Posterior cingulate gyrus (tissue), 11 donors: ENCODE data around the gene FBXO5.
"Not testable (repeated sequence)": the region's sequence is repeated elsewhere in the genome, so short reads cannot be mapped to it uniquely, and the experiment has no call there.

ENCODE experiments used
- DNase-seq, 10 donors: peaks; one replicate each; pipeline versions ENCODE4 v3.0.0 to v3.0.0-alpha.2; 2020 to 2021; ENCODE audit warnings: mixed read lengths in 3 of 10
- intact Hi-C: fragments of 100-400 bp; cut with DNase I; formaldehyde crosslinking; loops from one replicate; pipeline ENCODE4 v1.15.1; 2023

The FBXO5 gene

DNA sequence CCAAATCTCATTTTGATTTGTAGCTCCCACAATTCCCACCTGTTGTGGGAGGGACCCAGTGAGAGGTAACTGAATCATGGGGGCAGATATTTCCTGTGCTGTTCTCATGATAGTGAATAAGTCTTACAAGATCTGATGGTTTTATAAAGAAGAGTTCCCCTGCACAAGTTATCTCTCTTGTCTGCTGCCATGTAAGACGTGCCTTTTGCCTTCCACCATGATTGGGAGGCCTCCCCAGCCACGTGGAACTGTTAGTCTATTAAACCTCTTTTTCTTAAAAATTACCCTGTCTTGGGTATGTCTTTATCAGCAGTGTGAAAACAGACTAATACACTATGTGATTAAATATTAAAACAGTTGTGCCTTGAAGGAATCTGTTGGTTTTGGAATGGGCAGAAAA lies 16.7 kb upstream of the FBXO5 start:
- intact Hi-C loops, DNase-seq: not testable (repeated sequence)

DNA sequence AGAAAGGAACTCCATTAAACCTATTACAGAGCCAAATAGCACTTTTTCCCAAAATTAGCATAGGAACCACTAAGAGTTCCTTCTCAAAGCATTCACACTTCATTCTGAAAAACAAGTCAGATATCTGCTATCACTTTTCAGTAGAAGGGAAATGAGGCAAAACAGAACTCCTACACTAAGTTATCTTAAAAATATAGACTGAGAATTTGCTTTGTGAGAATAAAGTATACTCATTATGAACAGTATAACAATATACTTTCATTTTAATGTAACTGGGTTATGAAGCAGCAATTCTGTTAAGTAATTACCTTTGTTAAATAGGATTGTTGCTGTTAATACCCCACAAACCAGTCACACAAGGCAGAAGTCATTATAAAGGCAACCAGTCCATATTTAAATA lies 11.0 kb upstream of the FBXO5 start:
- no peak for DNase-seq
- intact Hi-C loops, result no loop called here

DNA sequence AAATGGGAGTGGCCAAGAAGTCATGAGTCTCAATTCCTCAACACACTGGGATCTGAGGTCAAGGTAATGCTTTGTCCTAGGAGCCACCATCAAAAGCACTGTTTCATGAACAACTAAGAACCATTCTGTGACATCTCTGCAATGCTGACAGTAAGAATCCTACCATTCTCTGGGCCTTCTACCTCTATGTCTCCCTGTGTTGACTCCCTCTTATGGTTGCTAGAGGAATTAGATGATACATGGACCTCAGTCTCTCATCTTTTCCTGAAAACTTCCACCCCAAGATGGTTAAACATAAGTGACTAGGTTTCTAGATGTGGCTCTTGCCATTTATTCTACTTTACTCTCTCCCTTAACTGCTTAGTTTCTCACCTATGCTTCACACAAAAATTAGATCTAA lies 10.6 kb upstream of the FBXO5 start:
- intact Hi-C loops, result no loop called here
- no peak for DNase-seq

DNA sequence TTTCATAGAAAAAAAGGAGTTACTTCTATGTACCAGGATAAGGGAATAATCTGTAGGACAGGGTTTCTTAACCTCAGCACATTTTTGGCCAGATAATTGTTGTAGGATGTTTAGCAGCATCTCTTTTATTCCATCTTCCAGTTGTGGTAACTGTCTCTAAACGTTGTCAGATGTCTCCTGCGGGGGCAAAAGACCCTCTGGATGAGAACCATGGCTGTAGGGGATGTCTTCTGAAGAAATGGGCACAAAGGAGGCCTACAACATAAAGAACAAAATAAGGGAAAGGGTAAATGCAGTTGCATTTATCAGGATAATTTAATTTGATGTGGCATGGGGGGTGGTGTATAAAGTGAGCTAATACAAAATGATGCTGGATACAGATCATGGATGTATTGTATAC lies 4.1 kb upstream of the FBXO5 start:
- no peak for DNase-seq
- intact Hi-C loops, result no loop called here

DNA sequence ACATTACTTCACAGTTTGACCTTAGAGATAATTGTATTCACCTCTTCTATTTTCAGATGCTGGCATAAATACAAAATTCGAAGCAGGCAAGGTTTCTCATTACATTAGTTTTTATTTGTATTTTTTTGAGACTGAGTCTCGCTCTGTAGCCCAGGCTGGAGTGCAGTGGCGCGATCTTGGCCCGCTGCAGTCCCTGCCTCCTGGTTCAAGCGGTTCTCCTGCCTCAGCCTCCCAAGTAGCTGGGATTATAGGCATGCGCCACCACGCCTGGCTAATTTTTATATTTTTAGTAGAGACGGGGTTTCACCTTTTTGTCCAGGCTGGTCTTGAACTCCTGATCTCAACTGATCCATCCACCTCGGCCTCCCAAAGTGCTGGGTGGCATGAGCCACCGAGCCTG lies 2.5 kb upstream of the FBXO5 start:
- intact Hi-C loops, result not testable (repeated sequence)
- peak in 1 of 10 donors; percentile 69 for DNase-seq

DNA sequence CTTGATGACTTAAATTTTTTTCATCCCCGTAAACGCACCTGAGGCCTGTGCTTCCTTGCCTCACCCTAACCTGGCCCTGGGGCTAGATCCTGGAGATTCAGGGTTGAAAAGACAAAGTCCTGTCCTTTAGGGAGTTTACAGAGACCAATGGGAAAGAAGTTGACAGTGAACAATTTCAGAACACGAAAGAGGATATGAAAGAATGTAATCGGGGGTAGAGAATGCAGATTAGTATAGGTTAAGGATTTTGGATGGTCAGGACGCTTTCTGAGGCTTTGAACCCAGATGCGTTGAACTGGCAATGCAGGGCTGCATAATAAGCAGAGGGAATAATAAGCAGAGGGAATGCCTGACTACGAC lies 1.7 kb upstream of the FBXO5 start:
- intact Hi-C loops, result no loop called here
- no peak for DNase-seq

DNA sequence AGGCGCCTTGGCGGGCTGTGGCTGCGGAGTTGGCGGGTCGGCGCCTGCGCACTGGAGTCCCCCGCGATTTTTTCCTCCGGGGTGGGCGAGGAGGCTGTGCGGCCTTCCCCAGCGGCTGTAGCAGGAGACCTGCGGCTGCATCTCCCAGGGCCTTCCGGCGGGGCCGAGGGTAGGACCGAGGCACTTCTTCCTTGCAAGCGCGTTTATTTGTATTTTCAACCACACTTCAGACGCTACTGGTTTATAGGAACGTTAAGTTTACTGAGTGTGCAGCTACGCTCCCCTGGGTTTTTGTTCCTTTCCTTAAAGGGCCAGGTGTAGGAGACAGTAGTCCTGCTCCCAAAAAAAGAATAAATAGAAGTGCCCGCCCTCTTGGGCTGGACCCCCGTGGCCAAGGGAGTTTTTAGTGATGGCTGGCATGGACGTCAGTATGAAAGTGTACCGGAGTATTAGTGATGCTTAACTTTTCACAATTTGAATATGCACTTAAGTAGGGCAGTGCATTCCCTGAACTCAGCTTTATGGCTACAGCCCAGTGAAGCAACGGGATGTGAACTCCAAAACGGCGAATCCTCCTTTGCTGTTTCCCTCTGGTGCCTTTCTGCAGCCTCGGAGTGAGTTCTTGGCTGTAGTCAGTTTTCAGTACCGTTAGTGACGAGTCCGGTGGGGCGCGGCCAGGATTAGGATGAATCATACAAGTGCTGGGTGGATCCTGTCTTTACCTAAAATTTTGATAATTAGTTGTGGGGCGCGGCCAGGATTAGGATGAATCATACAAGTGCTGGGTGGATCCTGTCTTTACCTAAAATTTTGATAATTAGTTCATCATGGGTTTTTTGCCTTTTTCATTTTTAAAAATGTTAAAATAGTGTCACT lies 1.0 kb upstream of the FBXO5 start:
- peak; percentile 89 to 99 (median 93) for DNase-seq
- intact Hi-C loops, result loop anchor here (2.0 kb wide), 1 partner anchor 19 kb away; the partner anchor contains the start of gene MTRF1L

DNA sequence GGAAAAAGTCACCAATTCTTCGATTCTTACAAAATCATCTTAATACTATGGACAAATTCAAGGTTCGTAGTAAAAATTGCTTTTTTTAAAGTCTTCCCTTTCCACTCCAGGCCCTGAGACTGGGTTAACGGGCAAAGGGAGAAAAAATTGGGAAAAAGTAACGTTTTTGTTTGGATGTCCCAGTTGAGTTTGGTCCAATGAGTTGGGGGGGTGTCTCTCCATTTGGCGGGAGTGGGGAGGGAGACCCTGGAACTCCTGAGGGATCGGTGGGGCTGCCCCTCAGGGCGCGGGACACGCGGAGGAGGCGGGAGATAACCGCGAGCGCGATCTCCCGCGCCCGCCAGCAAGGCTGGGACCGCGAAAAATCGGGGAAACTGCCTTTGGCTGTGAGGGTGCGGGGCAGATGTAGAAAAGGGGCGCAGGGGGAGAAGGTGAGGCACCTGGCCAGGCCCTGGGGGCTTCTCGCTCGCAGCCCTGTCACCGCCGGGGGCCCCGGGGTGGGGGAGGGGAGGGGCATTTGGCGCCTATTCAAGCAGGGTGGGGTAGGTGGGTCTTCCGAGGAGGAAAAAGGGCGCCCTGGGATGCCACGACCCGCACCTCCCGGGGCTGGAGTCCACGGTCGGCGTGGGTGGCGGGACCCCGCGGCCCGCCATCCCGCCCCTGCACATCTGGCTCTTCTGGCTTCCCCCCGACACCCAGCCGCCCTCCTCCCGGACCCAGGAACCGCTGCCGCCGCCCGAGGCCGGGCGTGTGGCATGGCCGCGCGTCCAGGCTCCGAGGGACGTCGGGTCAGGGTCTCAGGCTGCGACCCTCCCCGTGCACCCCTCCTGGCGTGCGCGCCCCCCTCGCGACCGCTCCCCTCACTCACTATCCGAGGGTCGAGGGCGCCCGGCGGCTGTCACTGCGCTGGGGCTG lies 595 bp downstream of the FBXO5 start:
- intact Hi-C loops, result loop anchor here (2.0 kb wide), 1 partner anchor 21 kb away; the partner anchor contains the start of gene MTRF1L
- DNase-seq, result peak in 3 of 10 donors; percentile 6 to 85 (median 65)

DNA sequence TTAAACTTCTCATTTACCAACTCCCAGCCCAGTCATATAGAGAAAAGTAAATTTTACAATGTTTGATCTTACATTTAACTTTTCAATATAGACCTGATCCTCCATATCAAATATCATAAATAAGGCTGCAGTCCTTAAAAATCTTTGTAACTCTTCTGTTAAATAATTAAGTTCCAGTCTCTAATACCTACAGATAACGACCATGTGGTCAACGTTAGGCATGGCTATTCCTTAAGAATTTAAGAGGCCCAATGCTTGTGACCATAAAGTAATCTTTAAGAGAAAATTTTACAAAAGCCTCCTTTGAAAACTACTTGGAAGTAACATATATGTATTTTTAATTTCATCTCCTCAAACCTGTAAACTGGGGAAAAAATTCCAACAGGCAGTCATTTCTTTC lies 1.6 kb downstream of the FBXO5 start:
- intact Hi-C loops, result no loop called here
- DNase-seq, result no peak

DNA sequence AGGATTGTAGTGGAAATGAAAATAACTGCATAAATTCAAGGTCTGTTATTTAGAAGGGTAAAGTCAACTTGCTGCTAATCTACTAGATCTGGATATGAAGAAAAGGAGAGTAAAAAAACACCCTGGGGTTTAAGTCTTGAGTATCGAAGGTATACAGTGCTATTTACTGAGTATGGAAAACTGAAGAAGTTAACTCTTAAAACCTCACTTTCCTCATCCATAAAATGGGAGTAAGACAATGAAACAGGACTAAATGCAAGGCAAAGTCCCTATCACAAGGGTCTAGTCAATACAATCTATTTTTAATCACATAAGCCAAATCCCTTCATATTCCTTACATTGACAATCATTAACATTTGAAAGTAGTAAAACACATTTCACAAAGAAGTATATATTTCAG lies 2.2 kb downstream of the FBXO5 start:
- DNase-seq, result no peak
- intact Hi-C loops, result no loop called here

DNA sequence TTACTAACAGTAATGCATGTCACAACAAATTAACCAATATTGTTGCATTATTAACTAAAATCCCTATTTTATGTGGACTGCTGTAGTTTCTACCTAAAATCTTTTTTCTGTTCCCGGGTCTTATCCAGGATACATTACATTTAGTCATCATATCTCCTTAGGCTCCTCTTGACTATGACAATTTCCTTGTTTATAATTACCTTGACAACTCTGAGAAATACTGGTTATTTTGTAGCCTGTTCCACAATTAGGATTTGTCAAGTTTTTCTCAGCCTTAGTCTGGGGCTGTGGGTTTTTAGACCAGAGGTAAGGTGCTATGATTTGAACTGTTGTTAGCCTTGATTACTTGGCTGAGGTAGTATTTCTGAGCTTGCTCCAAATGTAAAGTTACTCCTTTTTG lies 3.7 kb downstream of the FBXO5 start:
- intact Hi-C loops, result no loop called here
- no peak for DNase-seq

DNA sequence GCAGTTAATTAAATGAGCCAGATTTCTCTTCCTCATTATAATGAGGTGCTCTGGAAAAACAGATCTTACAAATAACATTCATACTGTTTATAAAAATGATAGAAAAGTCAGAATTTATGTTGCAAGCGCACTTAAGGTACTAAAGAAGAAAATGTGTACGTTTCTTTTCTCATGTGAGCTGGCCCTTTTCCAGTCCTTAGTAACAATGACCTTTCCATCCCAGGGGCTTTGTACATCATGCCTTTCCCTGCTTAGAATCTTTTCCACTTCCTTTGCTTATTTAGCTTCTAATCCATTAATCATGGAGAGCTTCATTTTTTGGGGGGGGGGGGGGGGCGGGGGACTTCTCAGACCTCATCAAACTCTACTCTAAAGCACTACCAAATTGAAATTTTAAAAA lies 4.8 kb downstream of the FBXO5 start:
- intact Hi-C loops, result no loop called here
- DNase-seq, result no peak

DNA sequence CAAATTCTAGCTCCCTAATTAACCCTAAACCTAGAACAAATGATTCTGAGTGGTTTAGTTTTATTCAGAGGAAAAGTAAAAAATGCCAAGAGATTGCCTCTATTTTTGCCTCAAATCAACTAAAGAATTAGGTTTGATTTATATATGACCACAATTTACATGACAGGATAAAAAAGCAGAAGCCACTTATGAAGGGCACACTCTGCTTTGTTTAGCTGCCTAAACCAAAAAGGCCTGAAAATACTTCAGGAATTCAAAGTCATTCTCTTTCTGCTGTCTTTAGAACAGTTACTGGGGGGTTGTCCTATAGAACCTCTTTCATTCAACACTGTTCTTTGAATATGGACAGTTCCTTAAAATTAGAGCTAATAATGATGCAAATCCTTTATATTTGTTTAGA lies 5.3 kb downstream of the FBXO5 start:
- intact Hi-C loops, result no loop called here
- no peak for DNase-seq

DNA sequence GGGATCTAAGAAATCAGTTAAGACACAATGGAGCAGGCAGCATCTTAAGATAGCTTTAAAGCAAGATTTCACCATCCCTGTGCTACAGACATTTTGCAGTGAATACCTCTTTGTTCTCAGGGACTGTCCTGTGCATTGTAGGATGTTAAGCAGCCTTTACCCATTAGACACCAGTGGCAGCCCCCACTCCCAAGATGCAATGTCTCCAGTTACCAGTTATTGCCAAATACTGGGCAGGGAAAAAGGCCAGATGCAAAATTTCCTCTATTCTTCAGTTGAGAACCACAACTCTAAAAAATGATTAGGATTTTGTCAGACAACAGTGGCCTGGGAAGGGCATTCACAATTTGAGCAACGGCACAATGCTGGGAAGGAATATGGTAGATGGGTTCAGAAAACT lies 6.1 kb downstream of the FBXO5 start:
- intact Hi-C loops, result no loop called here

DNA sequence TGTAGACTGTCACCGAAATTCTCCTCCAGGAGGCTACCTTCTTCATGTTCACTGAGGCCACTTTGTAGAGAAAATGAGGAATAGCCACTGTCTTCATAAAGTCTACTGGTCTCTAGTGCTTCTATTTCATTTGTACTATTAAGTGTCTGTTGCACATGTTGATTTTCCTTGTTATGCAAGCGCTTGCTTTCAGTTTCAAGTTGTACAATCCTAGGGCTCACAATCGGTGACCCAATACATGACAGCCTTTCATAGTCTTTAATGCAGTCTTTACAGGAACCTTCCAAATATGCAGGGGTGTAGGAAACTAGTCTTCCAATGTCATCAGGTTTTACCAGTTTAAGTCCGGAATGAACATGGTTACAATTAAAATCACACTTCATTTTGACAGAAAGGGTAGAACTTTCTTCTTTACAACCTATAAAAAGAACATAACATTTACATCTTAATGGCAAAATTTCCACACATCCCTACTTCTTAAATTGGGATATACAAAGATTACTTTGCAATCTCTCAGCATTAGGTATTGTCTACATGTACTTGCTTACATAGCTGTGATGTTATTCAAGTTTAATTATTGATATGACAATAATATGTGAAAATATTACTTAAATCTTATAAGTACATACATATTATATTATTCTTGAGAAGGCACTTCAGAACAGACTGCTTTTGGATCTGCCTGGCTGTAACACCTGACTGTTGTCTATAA lies 7.5 kb downstream of the FBXO5 start:
- DNase-seq, result no peak
- intact Hi-C loops, result no loop called here

More for the DNA sequence above, 6.1 kb downstream of the FBXO5 start:
- no peak for DNase-seq

DNA sequence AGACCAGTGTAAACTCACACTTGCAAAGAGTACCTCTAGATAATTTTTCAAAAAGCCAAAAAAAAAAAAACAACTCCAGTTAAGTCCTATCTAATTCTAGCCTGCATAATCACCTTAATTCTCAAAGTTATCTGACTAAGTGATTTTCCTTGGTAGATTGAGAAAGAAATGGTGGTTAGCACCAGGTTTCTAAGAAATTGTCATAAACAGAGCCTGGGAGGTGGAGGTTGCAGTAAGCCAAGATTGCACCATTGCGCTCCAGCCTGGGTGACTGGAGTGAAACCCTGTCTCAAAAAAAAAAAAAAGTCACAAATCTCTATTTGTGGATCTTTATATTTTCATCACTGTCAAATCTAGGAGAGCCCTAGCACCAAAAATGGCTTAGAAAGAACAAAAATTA lies 8.9 kb downstream of the FBXO5 start:
- intact Hi-C loops, result no loop called here
- DNase-seq, result no peak

DNA sequence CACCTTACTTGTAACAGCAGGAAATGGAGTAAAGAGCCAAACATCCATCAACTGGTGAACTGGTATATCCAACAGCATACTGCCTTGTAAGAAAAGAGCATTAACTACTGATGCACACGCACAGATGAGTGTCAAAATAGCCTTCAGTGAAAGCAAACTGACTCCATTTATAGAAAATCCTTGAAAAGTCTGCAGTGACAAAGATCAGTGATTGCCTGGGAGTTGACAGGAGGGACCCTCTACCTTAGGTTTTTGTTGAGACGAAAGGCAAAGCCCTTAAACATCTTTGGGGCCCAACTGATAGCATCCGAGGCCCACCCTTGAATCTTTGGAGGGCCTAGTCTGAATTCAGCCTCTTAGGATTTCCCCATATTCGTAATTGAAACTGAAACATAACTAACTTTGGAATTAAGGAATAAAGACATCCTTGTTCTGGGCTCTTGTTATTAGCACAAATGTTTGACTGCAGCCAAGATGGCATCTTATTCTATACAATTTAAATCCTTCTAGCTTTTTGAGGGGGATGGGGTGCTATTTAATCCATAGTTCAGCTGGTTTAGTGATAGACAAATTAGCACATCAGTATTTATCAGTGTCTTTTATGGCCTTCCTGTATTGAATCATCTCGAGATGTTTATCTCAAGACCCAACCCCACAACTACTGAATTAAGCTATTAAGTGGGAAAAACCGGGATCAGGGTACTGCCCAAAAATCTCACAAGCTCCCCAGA lies 13.0 kb downstream of the FBXO5 start:
- intact Hi-C loops, result no loop called here
- DNase-seq, result no peak

DNA sequence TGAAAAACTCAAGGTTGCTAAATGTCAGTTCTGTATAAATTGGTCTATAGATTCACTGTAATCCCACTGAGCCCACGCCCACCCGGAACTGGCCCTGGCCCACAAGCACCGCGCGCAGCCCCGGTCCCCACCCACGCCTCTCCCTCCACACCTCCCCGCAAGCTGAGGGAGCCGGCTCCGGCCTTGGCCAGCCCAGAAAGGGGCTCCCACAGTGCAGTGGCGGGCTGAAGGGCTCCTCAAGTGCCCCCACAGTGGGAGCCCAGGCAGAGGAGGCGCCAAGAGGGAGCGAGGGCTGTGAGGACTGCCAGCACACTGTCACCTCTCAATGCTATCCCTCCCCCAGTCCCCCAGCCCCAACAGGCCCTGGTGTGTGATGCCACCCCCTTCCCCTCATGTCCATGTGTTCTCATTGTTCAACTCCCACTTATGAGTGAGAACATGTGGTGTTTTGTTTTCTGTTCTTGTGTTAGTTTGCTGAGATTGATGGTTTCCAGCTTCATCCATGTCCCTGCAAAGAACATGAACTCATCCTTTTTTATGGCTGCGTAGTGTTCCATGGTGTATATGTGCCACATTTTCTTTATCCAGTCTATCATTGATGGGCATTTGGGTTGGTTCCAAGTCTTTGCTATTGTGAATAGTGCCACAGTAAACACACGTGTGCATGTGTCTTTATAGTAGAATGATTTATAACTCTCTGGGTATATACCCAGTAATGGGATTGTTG lies 16.5 kb downstream of the FBXO5 start:
- intact Hi-C loops, DNase-seq: not testable (repeated sequence)

DNA sequence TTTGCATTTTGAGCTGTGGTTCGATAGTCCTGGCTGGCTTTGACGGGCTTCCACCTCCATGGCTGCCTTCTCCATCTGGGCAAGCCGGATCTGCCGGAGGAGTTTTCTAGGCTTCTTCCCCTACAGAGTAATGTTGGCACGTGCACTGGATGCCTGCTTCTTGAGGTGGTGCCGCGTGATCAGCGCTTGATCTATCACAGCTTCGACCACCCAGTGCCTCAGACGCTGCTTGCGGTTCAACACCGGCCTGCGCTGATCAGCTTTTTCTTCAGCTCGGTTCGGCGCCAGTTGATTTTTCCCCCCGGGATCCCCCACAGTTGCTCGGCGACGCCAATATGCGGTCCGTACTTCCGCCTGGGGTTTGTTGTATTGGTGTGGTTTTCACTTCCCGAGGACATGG lies 23.5 kb downstream of the FBXO5 start:
- DNase-seq, result peak in 1 of 10 donors; percentile 66

More for the DNA sequence above, 23.5 kb downstream of the FBXO5 start:
- intact Hi-C loops, result loop anchor here (10.0 kb wide), 1 partner anchor 475 kb away; no protein-coding TSS in a partner anchor
